IPS-20b (cell line): ENCODE measurements around the gene LCK.
"Not testable (repeated sequence)": the region's sequence is repeated elsewhere in the genome, so short reads cannot be mapped to it uniquely, and the experiment has no call there.

Experiments used
- H3K27ac ChIP-seq: one replicate; pipeline ENCODE4 v1.5.1; 2013; ENCODE audit warnings: low read length
- H3K27me3 ChIP-seq: 2 replicates; pipeline ENCODE4 v1.6.1; 2013; ENCODE audit warnings: mild to moderate bottlenecking, low read length, inconsistent platforms; ENCODE audit not compliant: insufficient read depth
- H3K36me3 ChIP-seq: 2 replicates; pipeline ENCODE4 v1.6.1; 2013; ENCODE audit warnings: low read depth, mild to moderate bottlenecking, inconsistent platforms, low read length, moderate library complexity; ENCODE audit not compliant: insufficient read depth
- H3K4me1 ChIP-seq: 2 replicates; pipeline ENCODE4 v1.6.1; 2013; ENCODE audit warnings: mild to moderate bottlenecking, control low read depth, inconsistent platforms, low read length, moderate library complexity; ENCODE audit not compliant: insufficient read depth
- H3K4me3 ChIP-seq: 2 replicates; pipeline ENCODE4 v1.5.1; 2013; ENCODE audit warnings: mild to moderate bottlenecking, low read length, inconsistent platforms
- H3K9ac ChIP-seq: 2 replicates; pipeline ENCODE4 v1.6.1; 2013; ENCODE audit warnings: low read depth, mild to moderate bottlenecking, inconsistent platforms, low read length, moderate library complexity
- H3K9me3 ChIP-seq: 2 replicates; pipeline ENCODE4 v1.6.1; 2013; ENCODE audit warnings: mild to moderate bottlenecking, low read depth, low read length, inconsistent platforms; ENCODE audit not compliant: insufficient read depth

Gene LCK

DNA sequence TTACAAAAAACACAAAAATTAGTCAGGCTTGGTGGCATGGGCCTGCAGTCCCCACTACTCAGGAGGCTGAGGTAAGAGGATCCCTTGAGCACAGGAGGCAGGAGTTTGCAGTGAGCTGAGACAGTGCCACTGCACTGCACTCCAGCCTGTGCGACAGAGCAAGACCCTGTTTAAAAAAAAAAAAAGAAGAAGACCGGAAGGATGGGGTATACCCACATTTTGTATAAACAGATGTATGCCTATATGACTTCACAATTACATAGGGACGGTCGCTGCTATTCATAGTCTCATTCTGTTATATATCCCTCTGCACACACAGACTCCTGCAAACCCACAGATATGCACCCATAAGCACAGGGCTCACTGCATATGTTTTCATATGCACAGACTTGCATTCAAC is 12.7 kb downstream of the LCK start:
- H3K36me3 ChIP-seq: no peaks in the 10 kb centered on the region
- H3K4me3 ChIP-seq: no peak overlapping the region
- no peak overlapping the region for H3K27ac ChIP-seq
- H3K9ac ChIP-seq: no peak overlapping the region
- no peaks in the 10 kb centered on the region for H3K9me3 ChIP-seq
- H3K4me1 ChIP-seq: no peaks in the 10 kb centered on the region
- H3K27me3 ChIP-seq: no peaks in the 10 kb centered on the region

DNA sequence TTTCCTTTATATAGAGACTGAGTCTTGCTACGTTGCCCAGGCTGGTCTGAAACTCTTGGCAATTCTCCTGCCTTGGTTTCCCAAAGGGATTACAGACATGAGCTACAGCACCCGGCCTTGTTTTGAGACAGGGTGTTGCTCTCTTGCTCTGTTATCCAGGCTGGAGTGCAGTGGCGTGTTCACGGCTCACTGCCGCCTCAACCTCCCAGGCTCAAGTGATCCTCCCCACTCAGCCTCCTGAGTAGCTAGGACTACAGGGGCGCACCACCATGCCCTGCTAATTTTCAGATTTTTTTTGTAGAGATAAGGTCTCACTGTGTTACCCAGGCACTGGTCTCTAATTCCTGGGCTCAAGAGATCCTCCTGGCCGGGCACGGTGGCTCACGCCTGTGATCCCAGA is 14.8 kb downstream of the LCK start:
- no peaks in the 10 kb centered on the region for H3K9me3 ChIP-seq
- no peaks in the 10 kb centered on the region for H3K36me3 ChIP-seq
- H3K9ac ChIP-seq: no peak overlapping the region
- no peak overlapping the region for H3K27ac ChIP-seq
- H3K4me3 ChIP-seq: no peak overlapping the region
- H3K4me1 ChIP-seq: no peaks in the 10 kb centered on the region
- H3K27me3 ChIP-seq: no peaks in the 10 kb centered on the region

DNA sequence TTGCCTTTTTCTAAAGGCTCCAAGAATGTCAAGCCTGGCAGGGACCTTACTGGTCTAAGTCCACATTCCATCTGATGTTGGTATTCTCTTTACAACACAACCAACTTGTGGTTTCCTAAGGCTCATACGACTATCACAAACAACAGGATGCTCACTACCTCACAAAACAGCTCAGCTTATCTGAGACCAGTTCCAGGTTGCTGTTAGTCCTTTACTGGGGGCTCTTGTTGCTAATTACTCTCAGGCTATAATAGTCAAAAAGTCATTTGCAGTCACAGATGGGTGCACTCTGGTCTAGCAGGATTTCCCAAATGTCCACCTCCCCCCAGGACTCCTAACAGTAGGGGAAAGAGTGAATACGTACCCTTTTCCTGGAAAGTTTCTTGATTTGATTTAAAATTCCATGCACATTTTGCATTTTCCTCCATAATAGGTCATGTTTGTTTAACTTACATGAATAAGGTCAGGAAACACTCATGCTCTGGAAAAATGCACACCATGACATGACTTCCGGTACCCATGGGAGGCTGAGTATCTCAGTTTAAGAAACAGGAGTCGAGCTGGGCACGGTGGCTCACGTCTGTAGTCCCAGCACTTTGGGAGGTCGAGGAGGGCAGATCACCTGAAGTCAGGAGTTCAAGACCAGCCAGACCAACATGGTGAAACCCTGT is 16.0 kb downstream of the LCK start:
- no peaks in the 10 kb centered on the region for H3K4me1 ChIP-seq
- no peak overlapping the region for H3K27ac ChIP-seq
- no peak overlapping the region for H3K9ac ChIP-seq
- H3K9me3 ChIP-seq: no peaks in the 10 kb centered on the region
- no peaks in the 10 kb centered on the region for H3K27me3 ChIP-seq
- H3K4me3 ChIP-seq: no peak overlapping the region
- no peaks in the 10 kb centered on the region for H3K36me3 ChIP-seq

DNA sequence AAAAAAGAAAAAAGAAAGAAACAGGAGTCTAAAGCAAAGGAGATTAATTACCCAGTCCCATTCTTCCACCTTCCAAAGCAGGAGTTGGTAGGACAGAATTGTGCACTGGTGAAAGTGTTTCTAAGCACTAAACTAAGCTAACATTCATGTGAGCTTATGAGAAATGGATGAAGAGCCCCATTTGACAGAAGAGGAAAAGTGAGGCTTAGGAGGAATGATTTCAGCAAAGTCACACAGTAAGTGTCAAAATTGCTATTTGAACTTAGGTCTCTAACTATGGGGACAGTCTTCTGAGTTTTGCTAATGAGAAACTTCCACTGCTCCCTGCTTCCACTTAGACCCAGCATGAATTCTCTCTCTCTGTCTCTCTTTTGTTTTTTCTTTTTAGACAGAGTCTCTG is 18.7 kb downstream of the LCK start:
- H3K4me1 ChIP-seq: peaks cover 16% of the 10 kb centered on the region; the same call in 1 of the 2 replicates

DNA sequence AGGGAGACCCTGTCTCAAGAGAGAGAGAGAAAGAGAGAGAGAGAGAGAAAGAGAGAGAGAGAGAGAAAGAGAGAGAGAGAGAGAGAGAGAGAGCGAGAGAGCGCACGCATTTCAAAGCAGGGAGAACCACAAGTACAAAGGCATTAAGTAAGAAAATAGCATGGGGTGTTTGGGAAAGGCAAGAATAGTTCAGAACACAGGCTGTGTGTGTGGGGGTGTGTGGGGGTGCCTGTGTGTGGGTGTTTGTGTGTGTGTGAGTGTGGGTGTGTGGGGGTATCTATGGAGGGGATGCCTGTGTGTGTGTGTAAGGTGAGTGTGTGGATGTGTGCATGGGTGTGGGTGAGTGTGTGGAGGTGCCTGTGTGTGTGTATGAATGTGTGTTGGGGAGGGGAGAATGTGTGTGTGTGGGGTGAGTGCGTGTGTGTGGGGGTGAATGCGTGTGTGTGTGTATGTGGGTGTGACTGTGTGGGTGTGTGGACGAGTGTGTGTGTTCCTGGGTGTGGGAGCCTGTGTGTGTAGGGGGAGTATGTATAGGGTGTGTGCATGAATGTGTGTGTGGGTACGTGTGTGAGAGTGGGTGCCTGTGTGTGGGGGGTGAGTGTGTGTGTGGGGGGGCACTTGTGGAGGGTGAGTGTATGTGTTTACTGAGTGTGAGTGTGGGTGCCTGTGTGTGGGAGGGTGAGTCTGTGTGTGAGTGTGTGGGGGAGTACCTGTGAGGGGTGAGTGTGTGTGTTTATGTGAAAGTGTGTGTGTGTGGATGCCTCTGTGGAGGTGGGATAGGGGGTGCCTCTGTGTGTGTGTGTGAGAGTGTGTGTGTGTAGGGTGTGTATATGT is 21.7 kb downstream of the LCK start:
- no peak overlapping the region for H3K4me3 ChIP-seq
- peaks cover 18% of the 10 kb centered on the region; the same call in 1 of the 2 replicates for H3K4me1 ChIP-seq
- H3K27me3 ChIP-seq: no peaks in the 10 kb centered on the region
- no peaks in the 10 kb centered on the region for H3K9me3 ChIP-seq
- no peak overlapping the region for H3K27ac ChIP-seq
- H3K9ac ChIP-seq: peak overlapping the region; percentile 64; the same call in 1 of the 2 replicates
- H3K36me3 ChIP-seq: peaks cover 4% of the 10 kb centered on the region; the same call in 1 of the 2 replicates

More for the DNA sequence above, 18.7 kb downstream of the LCK start:
- no peaks in the 10 kb centered on the region for H3K9me3 ChIP-seq
- H3K4me3 ChIP-seq: no peak overlapping the region
- no peaks in the 10 kb centered on the region for H3K27me3 ChIP-seq
- H3K27ac ChIP-seq: no peak overlapping the region
- no peak overlapping the region for H3K9ac ChIP-seq
- H3K36me3 ChIP-seq: no peaks in the 10 kb centered on the region

DNA sequence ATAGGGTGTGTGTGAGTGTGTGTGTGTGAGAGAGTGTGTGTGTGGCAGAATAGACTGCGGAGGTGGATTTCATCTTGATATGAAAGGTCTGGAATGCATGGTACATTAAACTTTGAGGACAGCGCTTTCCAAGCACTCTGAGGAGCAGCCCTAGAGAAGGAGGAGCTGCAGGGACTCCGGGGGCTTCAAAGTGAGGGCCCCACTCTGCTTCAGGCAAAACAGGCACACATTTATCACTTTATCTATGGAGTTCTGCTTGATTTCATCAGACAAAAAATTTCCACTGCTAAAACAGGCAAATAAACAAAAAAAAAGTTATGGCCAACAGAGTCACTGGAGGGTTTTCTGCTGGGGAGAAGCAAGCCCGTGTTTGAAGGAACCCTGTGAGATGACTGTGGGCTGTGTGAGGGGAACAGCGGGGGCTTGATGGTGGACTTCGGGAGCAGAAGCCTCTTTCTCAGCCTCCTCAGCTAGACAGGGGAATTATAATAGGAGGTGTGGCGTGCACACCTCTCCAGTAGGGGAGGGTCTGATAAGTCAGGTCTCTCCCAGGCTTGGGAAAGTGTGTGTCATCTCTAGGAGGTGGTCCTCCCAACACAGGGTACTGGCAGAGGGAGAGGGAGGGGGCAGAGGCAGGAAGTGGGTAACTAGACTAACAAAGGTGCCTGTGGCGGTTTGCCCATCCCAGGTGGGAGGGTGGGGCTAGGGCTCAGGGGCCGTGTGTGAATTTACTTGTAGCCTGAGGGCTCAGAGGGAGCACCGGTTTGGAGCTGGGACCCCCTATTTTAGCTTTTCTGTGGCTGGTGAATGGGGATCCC is 22.5 kb downstream of the LCK start:
- H3K36me3 ChIP-seq: peaks cover 4% of the 10 kb centered on the region; the same call in 1 of the 2 replicates
- peaks cover 18% of the 10 kb centered on the region; the same call in 1 of the 2 replicates for H3K4me1 ChIP-seq
- no peaks in the 10 kb centered on the region for H3K9me3 ChIP-seq
- H3K27ac ChIP-seq: peak overlapping the region; percentile 84
- peak overlapping the region; percentile 59; the same call in 1 of the 2 replicates for H3K4me3 ChIP-seq
- H3K9ac ChIP-seq: peak overlapping the region; percentile 74; the same call in 1 of the 2 replicates
- H3K27me3 ChIP-seq: no peaks in the 10 kb centered on the region

DNA sequence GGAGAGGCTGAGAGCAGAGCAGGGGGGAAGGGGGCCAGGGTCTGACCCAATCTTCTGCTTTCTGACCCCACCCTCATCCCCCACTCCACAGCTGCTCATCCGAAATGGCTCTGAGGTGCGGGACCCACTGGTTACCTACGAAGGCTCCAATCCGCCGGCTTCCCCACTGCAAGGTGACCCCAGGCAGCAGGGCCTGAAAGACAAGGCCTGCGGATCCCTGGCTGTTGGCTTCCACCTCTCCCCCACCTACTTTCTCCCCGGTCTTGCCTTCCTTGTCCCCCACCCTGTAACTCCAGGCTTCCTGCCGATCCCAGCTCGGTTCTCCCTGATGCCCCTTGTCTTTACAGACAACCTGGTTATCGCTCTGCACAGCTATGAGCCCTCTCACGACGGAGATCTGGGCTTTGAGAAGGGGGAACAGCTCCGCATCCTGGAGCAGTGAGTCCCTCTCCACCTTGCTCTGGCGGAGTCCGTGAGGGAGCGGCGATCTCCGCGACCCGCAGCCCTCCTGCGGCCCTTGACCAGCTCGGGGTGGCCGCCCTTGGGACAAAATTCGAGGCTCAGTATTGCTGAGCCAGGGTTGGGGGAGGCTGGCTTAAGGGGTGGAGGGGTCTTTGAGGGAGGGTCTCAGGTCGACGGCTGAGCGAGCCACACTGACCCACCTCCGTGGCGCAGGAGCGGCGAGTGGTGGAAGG is 23.7 kb downstream of the LCK start:
- H3K4me1 ChIP-seq: peaks cover 18% of the 10 kb centered on the region; the same call in 1 of the 2 replicates
- no peaks in the 10 kb centered on the region for H3K9me3 ChIP-seq
- H3K36me3 ChIP-seq: peaks cover 10% of the 10 kb centered on the region; the same call in 1 of the 2 replicates
- H3K4me3 ChIP-seq: peak overlapping the region; percentile 59; the same call in 1 of the 2 replicates
- peak overlapping the region; percentile 74; the same call in 1 of the 2 replicates for H3K9ac ChIP-seq
- H3K27me3 ChIP-seq: no peaks in the 10 kb centered on the region
- peak overlapping the region; percentile 84 for H3K27ac ChIP-seq

DNA sequence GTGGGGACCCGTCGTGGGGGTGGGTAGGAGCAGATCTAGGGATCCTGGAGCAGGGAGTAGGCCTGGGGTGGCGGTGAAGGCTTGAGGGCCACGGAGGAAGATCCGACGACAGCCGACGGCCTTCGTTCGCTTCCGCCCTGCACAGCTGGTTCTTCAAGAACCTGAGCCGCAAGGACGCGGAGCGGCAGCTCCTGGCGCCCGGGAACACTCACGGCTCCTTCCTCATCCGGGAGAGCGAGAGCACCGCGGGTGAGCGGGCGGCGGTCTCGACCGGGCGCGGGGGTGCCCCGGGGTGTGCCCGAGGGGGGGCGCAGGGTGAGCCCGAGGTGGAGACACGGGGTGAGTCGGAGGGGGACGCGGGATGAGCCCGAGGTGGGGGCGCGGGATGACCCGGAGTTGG is 24.4 kb downstream of the LCK start:
- H3K27me3 ChIP-seq: no peaks in the 10 kb centered on the region
- H3K9me3 ChIP-seq: no peaks in the 10 kb centered on the region
- peak overlapping the region; percentile 59; the same call in 1 of the 2 replicates for H3K4me3 ChIP-seq
- no peak overlapping the region for H3K27ac ChIP-seq
- peak overlapping the region; percentile 74; the same call in 1 of the 2 replicates for H3K9ac ChIP-seq
- peaks cover 18% of the 10 kb centered on the region; the same call in 1 of the 2 replicates for H3K4me1 ChIP-seq
- H3K36me3 ChIP-seq: peaks cover 14% of the 10 kb centered on the region; the same call in 1 of the 2 replicates

DNA sequence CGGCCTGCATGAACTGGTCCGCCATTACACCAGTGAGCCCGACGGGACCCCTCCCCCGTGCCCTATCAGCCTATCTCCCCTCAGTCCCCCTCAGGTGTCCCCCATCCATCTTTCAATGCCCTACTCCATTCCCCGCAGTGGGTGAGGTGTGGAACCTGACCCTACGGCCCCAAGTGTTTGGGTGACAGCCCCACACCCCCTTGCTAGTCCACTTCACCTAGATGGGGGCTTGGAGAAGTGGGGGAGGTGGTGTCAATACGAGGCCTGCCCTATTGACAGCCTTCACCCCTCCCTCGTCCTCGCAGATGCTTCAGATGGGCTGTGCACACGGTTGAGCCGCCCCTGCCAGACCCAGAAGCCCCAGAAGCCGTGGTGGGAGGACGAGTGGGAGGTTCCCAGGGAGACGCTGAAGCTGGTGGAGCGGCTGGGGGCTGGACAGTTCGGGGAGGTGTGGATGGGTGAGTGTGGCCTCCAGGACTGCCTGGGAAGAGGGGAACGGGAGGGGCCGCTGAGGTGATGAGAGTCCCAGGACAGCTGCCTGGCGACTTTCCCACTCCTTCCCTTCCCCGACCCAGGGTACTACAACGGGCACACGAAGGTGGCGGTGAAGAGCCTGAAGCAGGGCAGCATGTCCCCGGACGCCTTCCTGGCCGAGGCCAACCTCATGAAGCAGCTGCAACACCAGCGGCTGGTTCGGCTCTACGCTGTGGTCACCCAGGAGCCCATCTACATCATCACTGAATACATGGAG is 25.1 kb downstream of the LCK start:
- peaks cover 18% of the 10 kb centered on the region; the same call in 1 of the 2 replicates for H3K4me1 ChIP-seq
- no peak overlapping the region for H3K4me3 ChIP-seq
- no peak overlapping the region for H3K27ac ChIP-seq
- H3K9ac ChIP-seq: no peak overlapping the region
- no peaks in the 10 kb centered on the region for H3K9me3 ChIP-seq
- peaks cover 20% of the 10 kb centered on the region; the same call in 1 of the 2 replicates for H3K36me3 ChIP-seq
- no peaks in the 10 kb centered on the region for H3K27me3 ChIP-seq

DNA sequence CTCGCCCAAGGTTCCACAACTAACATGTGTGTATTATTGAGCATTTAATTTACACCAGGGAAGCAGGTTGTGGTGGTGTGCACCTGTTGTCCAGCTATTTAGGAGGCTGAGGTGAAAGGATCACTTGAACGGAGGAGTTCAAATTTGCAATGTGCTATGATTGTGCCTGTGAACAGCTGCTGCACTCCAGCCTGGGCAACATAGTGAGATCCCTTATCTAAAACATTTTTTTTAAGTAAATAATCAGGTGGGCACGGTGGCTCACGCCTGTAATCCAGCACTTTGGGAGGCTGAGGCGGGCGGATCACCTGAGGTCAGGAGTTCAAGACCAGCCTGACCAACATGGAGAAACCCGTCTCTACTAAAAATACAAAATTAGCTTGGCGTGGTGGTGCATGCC is 33.7 kb downstream of the LCK start:
- H3K27ac ChIP-seq, H3K4me3 ChIP-seq, H3K4me1 ChIP-seq, H3K9me3 ChIP-seq, H3K27me3 ChIP-seq, H3K9ac ChIP-seq: not testable (repeated sequence)
- peaks cover 16% of the 10 kb centered on the region; the same call in 1 of the 2 replicates for H3K36me3 ChIP-seq
